Dermis blood vessel endothelial cell (primary cell): ENCODE data around the gene CYTH3. TPM values are rescaled to one million over a fixed set of nuclear protein-coding genes. Genes with fewer than 3 reads are reported as not detected.
"Not testable (repeated sequence)": the region's sequence is repeated elsewhere in the genome, so short reads cannot be mapped to it uniquely, and the experiment has no call there.

Source experiments
- DNase-seq: peaks from one replicate; pipeline ENCODE4 v3.0.0; 2010
- total RNA-seq: library from RNA; depleted of rRNA; stranded (reverse); fragments of >200 nt; gene quantifications from 2 replicates; pipeline ENCODE4 v1.2.3, GENCODE V29; 2014

CYTH3 gene
- total RNA-seq = 18.0 and 20.1 TPM in 2 replicates

- peak; percentile 86 for DNase-seq
Measured at GRCh38 chr7:6272481-6273323, at the start of gene CYTH3. CYTH3 (minus strand) TSS chr7:6272624; CDS start chr7:6272507, 117 bp downstream.

GRCh38 chr7:6320791-6321190, 48.4 kb upstream of the CYTH3 start:
- no peak for DNase-seq

- DNase-seq = peak; percentile 87
Measured at GRCh38 chr7:6317797-6318438, 45.5 kb upstream of the CYTH3 start.

- no peak for DNase-seq
Measured at GRCh38 chr7:6316226-6316625, 43.8 kb upstream of the CYTH3 start.

GRCh38 chr7:6315746-6316145, 43.3 kb upstream of the CYTH3 start:
- no peak for DNase-seq

GRCh38 chr7:6310271-6310993, 38.0 kb upstream of the CYTH3 start:
- no peak for DNase-seq

- DNase-seq = peak; percentile 67
Measured at GRCh38 chr7:6307762-6308161, 35.3 kb upstream of the CYTH3 start.

GRCh38 chr7:6306471-6306870, 34.0 kb upstream of the CYTH3 start:
- peak; percentile 76 for DNase-seq

GRCh38 chr7:6305330-6305729, 32.9 kb upstream of the CYTH3 start:
- DNase-seq = no peak

- not testable (repeated sequence) for DNase-seq
Measured at GRCh38 chr7:6301446-6301845, 29.0 kb upstream of the CYTH3 start.

- no peak for DNase-seq
Measured at GRCh38 chr7:6299774-6300173, 27.4 kb upstream of the CYTH3 start.

- DNase-seq = no peak
Measured at GRCh38 chr7:6294839-6295238, 22.4 kb upstream of the CYTH3 start.

- no peak for DNase-seq
Measured at GRCh38 chr7:6293202-6293601, 20.8 kb upstream of the CYTH3 start.

- not testable (repeated sequence) for DNase-seq
Measured at GRCh38 chr7:6291941-6292340, 19.5 kb upstream of the CYTH3 start.

- no peak for DNase-seq
Measured at GRCh38 chr7:6291531-6291930, 19.1 kb upstream of the CYTH3 start.

- no peak for DNase-seq
Measured at GRCh38 chr7:6290319-6290741, 17.9 kb upstream of the CYTH3 start.

- DNase-seq = no peak
Measured at GRCh38 chr7:6288270-6288860, 15.9 kb upstream of the CYTH3 start.

GRCh38 chr7:6286486-6286885, 14.1 kb upstream of the CYTH3 start:
- DNase-seq = no peak

- DNase-seq = peak; percentile 59
Measured at GRCh38 chr7:6284461-6285360, 12.3 kb upstream of the CYTH3 start.

GRCh38 chr7:6284055-6284400, 11.6 kb upstream of the CYTH3 start:
- DNase-seq = peak; percentile 57

GRCh38 chr7:6283391-6284054, 11.1 kb upstream of the CYTH3 start:
- DNase-seq = not testable (repeated sequence)
